ENCODE data around the gene ZNF763.
"Not testable (repeated sequence)": the region's sequence is repeated elsewhere in the genome, so short reads cannot be mapped to it uniquely, and the experiment has no call there.

ZNF763 gene

GRCh38 chr19:11964858-11965645 is at the start of gene ZNF763:
TSS of gene ZNF763 (plus strand) at chr19:11965040. CDS start at chr19:11965209, 169 bp downstream.
- peak; percentile 91 for DNase-seq (ENCODE audit: low spot score)

- no peak for DNase-seq (ENCODE audit: low spot score)
Observed at GRCh38 chr19:11921852-11922495, 42.9 kb upstream of the ZNF763 start.

GRCh38 chr19:11924886-11925650 is 39.8 kb upstream of the ZNF763 start, which contains the start of gene ZNF700:
TSS of gene ZNF700 (plus strand) at chr19:11925107. CDS start at chr19:11925211, 104 bp downstream.
- DNase-seq (ENCODE audit: low spot score): peak; percentile 94

DNA sequence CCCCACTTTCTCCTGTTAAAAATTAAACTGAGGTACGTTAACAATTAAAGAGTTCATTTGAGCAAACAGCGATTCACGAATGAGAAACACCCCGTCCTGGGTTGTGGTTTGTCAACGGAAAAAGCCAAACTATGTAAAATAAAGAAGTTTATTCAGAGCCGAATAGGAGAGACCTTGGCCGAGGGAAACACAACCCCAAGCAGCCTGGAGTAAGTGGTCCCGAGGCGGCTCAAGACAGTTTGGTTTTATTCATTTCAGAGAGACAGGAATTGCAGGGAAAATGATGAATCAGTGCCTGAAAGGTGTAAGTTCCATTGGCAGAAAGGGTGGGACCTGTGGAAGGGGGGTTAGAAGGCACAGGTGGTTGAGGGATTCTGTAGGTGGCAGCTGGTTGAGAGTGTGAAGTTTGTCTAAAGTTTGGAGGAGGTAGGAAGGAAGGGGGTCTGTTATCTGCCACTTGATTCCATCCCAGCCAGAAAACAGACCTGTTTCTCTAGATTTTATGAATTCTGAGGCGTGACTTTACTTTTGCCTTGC is 39.1 kb upstream of the ZNF763 start:
- peak; percentile 7 for DNase-seq (ENCODE audit: low spot score)

GRCh38 chr19:11927227-11927626 is 37.6 kb upstream of the ZNF763 start:
- no peak for DNase-seq (ENCODE audit: low spot score)

GRCh38 chr19:11931051-11931450 is 33.8 kb upstream of the ZNF763 start:
- no peak for DNase-seq (ENCODE audit: low spot score)

DNA sequence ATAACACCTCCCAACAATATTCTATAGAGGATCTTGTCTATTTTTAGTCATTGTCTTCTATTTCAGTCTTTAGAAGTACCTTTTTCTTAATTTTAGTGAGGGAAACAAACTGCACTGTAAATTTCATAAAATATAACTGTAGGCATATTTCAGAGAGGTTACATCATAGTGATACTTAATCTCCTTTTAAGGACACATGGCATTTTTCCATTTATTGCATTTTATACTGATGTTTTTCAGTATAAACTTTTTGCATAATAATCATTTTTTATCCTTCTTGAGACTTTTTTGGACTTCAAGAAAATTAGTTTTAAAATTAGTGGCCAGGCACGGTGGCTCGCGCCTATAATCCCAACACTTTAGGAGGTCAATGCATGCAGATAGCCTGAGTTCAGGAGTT is 33.3 kb upstream of the ZNF763 start:
- DNase-seq (ENCODE audit: low spot score): no peak

DNA sequence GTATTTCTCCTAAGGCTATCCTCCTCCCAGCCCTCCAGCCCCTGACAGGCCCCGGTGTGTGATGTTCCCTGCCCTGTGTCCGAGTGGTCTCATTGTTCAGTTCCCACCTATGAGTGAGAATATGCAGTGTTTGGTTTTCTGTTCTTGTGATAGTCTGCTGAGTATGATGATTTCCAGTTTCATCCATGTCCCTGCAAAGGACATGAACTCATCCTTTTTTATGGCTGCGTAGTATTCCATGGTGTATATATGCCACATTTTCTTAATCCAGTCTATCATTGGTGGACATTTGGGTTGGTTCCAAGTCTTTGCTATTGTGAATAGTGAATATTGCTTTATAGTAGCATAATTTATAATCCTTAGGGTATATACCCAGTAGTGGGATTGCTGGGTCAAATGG is 29.0 kb upstream of the ZNF763 start:
- not testable (repeated sequence) for DNase-seq (ENCODE audit: low spot score)

- DNase-seq (ENCODE audit: low spot score): not testable (repeated sequence)
Observed at GRCh38 chr19:11938383-11938782, 26.5 kb upstream of the ZNF763 start.

DNA sequence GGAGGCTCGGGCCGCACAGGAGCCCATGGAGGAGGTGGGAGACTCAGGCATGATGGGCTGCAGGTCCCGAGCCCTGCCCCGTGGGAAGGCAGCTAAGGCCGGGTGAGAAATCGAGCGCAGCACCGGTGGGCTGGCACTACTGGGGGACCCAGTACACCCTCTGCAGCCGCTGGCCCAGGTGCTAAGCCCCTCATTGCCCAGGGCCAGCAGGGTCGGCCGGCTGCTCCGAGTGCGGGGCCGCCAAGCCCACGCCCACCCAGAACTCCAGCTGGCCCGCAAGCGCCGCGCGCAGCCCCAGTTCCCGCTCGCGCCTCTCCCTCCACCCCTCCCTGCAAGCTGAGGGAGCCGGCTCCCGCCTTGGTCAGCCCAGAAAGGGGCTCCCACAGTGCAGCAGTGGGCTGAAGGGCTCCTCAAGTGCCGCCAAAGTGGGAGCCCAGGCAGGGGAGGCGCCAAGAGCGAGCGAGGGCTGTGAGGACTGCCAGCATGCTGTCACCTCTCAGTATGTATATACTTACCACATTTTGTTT is 23.4 kb upstream of the ZNF763 start:
- not testable (repeated sequence) for DNase-seq (ENCODE audit: low spot score)

- no peak for DNase-seq (ENCODE audit: low spot score)
Observed at GRCh38 chr19:11942008-11942842, 22.6 kb upstream of the ZNF763 start.

DNA sequence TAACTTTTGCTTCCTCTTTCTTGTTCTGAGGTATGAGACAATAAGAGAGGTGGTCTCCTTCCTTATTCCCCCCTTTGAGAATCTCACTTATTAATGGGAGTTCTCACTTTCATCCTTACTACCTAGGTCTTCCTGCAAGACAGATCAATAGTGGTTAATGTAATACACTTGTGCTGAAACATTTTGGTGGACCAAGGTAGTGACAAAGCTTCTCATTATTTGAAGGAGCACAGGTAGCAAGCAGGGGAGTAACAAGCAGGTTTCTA is 22.1 kb upstream of the ZNF763 start:
- no peak for DNase-seq (ENCODE audit: low spot score)

DNA sequence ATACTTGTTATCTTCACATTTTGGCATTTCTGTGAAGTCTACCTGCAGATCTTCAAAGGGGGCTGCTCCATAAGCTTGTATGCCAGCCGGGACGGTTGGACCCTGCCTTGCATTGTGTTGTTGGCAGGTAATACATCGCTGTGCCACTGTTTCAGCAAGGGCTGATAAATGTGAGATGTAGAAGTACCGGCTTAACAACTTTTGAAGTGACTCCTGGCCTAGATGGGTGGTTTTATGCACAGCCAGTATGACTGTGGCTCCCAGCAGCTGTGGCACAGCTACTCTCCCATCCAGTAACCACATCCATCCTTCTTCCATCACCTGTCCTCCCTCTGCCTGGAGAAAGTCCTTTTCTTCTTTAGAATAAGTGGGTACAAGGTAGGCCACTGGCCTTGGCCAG is 20.2 kb upstream of the ZNF763 start:
- DNase-seq (ENCODE audit: low spot score): no peak

DNA sequence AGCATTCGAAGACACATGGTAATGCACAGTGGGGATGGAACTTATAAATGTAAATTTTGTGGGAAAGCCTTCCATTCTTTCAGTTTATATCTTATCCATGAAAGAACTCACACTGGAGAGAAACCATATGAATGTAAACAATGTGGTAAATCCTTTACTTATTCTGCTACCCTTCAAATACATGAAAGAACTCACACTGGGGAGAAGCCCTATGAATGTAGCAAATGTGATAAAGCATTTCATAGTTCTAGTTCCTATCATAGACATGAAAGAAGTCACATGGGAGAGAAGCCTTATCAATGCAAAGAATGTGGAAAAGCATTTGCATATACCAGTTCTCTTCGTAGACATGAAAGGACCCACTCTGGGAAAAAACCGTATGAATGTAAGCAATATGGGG is 16.2 kb upstream of the ZNF763 start:
- no peak for DNase-seq (ENCODE audit: low spot score)

- DNase-seq (ENCODE audit: low spot score): no peak
Observed at GRCh38 chr19:11949201-11949600, 15.6 kb upstream of the ZNF763 start.

- not testable (repeated sequence) for DNase-seq (ENCODE audit: low spot score)
Observed at GRCh38 chr19:11949614-11950080, 15.2 kb upstream of the ZNF763 start.

GRCh38 chr19:11950312-11950711 is 14.5 kb upstream of the ZNF763 start:
- DNase-seq (ENCODE audit: low spot score): no peak

- DNase-seq (ENCODE audit: low spot score): peak; percentile 79
Observed at GRCh38 chr19:11963566-11964355, 1.1 kb upstream of the ZNF763 start.

DNA sequence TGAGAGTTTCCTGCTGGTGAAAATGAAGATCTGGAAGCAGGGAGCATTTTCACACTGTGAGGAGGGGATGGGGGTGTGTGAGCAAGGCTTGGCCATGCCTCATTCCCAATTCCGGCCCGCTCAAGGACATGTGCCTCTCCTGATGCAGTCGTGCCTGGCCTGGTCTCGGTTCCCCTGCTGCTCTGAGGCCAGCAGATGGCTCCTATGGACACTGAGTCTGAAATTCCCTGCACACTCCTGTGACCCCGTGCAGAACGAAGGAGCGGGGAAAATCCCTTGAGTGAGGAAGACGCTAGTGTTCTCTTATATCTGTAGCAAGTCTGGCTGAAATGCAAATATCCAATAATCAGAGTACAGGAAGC is 363 bp upstream of the ZNF763 start:
- DNase-seq (ENCODE audit: low spot score): no peak

GRCh38 chr19:11970174-11970573 is 5.3 kb downstream of the ZNF763 start:
- DNase-seq (ENCODE audit: low spot score): no peak

GRCh38 chr19:11971041-11971440 is 6.2 kb downstream of the ZNF763 start:
- no peak for DNase-seq (ENCODE audit: low spot score)

All from CD4-positive, alpha-beta T cell treated with Interleukin-2 at 100 ng/mL for 4 hours (primary cell).